ENCODE measurements around the gene BTLA. TPM values are rescaled to one million over a fixed set of nuclear protein-coding genes. Genes with fewer than 3 reads are reported as not detected.

Gene BTLA
- total and polyA plus RNA-seq, 2 of the 8 experiments (the other 6 are each of a cell fraction or from before 2014, with no cell fraction given) = not detected

GRCh38 chr3:112491373-112491772, 7.9 kb downstream of the BTLA start (continued):
- TF ChIP-seq RBBP5 (IDR thresholded peaks at IDR 0.05; ENCODE audit: borderline replicate concordance, low read depth, low read length) = no peak

All from H1 (cell line).